ENCODE measurements around the gene SHFL.

Gene SHFL

GRCh38 chr19:10088949-10089554, 2.9 kb downstream of the SHFL start (continued):
- no peak for TF ChIP-seq ZNF529 (tag by site-specific recombination; IDR thresholded peaks at IDR 0.05; ENCODE audit: insufficient replicate concordance)
- no peak for TF ChIP-seq ZNF335 (tag by site-specific recombination; conservative IDR thresholded peaks at IDR 0.05)

- Histone ChIP-seq H3K36me3 (ENCODE audit: control insufficient read depth in 2 of 2, insufficient read depth in 1 of 2, low read length in 2 of 2) (no peaks in the 10 kb centered on the region), H3K4me1 (ENCODE audit: control insufficient read depth, insufficient read depth, low read length) (no peaks in the 10 kb centered on the region), H3K4me3 (ENCODE audit: low read depth, low read length) (no peak overlapping the region), H3K9me3 (ENCODE audit: control insufficient read depth, insufficient read depth, low read depth, low read length) (no peaks in the 10 kb centered on the region), H3K27ac (ENCODE audit: extremely low read depth, low read depth, low read length) (no peak overlapping the region)
- POLR2A ChIA-PET = no interaction called here
- CTCF ChIA-PET = interaction anchor here (0.6 to 0.7 kb wide), 2 partner anchors 160 to 181 kb away, joined by 4 to 6 read pairs; no protein-coding TSS in a partner anchor
- TF ChIP-seq GLI4 (tag by site-specific recombination; IDR thresholded peaks at IDR 0.05) (no peak), ZNF274 (IDR thresholded peaks at IDR 0.05; ENCODE audit: low read length) (no peak), ZNF274 (tag by site-specific recombination; IDR thresholded peaks at IDR 0.05; ENCODE audit: borderline replicate concordance) (no peak), ZNF114 (tag by site-specific recombination; IDR thresholded peaks at IDR 0.05) (no peak), ZNF837 (tag by site-specific recombination; IDR thresholded peaks at IDR 0.05) (no peak), RBAK (tag by site-specific recombination; IDR thresholded peaks at IDR 0.05) (no peak), ATF2 (tag by site-specific recombination; IDR thresholded peaks at IDR 0.05; ENCODE audit: low read depth) (no peak), PATZ1 (tag by site-specific recombination; IDR thresholded peaks at IDR 0.05) (0 out of 2 replicates have a peak, but pooled peaks have one; percentile 29), ZNF707 (tag by site-specific recombination; IDR thresholded peaks at IDR 0.05) (no peak)
- TF ChIP-seq, protein P1, sequence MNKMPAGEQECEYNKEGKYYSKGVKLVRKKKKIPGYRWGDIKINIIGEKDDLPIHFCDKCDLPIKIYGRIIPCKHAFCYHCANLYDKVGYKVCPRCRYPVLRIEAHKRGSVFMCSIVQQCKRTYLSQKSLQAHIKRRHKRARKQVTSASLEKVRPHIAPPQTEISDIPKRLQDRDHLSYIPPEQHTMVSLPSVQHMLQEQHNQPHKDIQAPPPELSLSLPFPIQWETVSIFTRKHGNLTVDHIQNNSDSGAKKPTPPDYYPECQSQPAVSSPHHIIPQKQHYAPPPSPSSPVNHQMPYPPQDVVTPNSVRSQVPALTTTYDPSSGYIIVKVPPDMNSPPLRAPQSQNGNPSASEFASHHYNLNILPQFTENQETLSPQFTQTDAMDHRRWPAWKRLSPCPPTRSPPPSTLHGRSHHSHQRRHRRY (tag by site-specific recombination; IDR thresholded peaks at IDR 0.05) = no peak
- TF ChIP-seq, protein P2, sequence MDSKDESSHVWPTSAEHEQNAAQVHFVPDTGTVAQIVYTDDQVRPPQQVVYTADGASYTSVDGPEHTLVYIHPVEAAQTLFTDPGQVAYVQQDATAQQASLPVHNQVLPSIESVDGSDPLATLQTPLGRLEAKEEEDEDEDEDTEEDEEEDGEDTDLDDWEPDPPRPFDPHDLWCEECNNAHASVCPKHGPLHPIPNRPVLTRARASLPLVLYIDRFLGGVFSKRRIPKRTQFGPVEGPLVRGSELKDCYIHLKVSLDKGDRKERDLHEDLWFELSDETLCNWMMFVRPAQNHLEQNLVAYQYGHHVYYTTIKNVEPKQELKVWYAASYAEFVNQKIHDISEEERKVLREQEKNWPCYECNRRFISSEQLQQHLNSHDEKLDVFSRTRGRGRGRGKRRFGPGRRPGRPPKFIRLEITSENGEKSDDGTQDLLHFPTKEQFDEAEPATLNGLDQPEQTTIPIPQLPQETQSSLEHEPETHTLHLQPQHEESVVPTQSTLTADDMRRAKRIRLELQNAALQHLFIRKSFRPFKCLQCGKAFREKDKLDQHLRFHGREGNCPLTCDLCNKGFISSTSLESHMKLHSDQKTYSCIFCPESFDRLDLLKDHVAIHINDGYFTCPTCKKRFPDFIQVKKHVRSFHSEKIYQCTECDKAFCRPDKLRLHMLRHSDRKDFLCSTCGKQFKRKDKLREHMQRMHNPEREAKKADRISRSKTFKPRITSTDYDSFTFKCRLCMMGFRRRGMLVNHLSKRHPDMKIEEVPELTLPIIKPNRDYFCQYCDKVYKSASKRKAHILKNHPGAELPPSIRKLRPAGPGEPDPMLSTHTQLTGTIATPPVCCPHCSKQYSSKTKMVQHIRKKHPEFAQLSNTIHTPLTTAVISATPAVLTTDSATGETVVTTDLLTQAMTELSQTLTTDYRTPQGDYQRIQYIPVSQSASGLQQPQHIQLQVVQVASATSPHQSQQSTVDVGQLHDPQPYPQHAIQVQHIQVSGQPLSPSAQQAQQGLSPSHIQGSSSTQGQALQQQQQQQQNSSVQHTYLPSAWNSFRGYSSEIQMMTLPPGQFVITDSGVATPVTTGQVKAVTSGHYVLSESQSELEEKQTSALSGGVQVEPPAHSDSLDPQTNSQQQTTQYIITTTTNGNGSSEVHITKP (tag by site-specific recombination; IDR thresholded peaks at IDR 0.05) = peak; percentile 59
Observed at GRCh38 chr19:10089801-10090375, 3.8 kb downstream of the SHFL start.

- H3K36me3 ChIP-seq (ENCODE audit: control insufficient read depth in 2 of 2, insufficient read depth in 1 of 2, low read length in 2 of 2) = no peaks in the 10 kb centered on the region
- no peaks in the 10 kb centered on the region for H3K9me3 ChIP-seq (ENCODE audit: control insufficient read depth, insufficient read depth, low read depth, low read length)
- no peaks in the 10 kb centered on the region for H3K4me1 ChIP-seq (ENCODE audit: control insufficient read depth, insufficient read depth, low read length)
- TF ChIP-seq, protein P3, sequence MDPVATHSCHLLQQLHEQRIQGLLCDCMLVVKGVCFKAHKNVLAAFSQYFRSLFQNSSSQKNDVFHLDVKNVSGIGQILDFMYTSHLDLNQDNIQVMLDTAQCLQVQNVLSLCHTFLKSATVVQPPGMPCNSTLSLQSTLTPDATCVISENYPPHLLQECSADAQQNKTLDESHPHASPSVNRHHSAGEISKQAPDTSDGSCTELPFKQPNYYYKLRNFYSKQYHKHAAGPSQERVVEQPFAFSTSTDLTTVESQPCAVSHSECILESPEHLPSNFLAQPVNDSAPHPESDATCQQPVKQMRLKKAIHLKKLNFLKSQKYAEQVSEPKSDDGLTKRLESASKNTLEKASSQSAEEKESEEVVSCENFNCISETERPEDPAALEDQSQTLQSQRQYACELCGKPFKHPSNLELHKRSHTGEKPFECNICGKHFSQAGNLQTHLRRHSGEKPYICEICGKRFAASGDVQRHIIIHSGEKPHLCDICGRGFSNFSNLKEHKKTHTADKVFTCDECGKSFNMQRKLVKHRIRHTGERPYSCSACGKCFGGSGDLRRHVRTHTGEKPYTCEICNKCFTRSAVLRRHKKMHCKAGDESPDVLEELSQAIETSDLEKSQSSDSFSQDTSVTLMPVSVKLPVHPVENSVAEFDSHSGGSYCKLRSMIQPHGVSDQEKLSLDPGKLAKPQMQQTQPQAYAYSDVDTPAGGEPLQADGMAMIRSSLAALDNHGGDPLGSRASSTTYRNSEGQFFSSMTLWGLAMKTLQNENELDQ (tag by site-specific recombination; IDR thresholded peaks at IDR 0.05; ENCODE audit: low read depth) = no peak
- TF ChIP-seq, protein P4, sequence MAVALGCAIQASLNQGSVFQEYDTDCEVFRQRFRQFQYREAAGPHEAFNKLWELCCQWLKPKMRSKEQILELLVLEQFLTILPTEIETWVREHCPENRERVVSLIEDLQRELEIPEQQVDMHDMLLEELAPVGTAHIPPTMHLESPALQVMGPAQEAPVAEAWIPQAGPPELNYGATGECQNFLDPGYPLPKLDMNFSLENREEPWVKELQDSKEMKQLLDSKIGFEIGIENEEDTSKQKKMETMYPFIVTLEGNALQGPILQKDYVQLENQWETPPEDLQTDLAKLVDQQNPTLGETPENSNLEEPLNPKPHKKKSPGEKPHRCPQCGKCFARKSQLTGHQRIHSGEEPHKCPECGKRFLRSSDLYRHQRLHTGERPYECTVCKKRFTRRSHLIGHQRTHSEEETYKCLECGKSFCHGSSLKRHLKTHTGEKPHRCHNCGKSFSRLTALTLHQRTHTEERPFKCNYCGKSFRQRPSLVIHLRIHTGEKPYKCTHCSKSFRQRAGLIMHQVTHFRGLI (tag by site-specific recombination; IDR thresholded peaks at IDR 0.05) = no peak
- TF ChIP-seq KLF16 (tag by site-specific recombination; IDR thresholded peaks at IDR 0.05) (no peak), ZNF664 (tag by site-specific recombination; IDR thresholded peaks at IDR 0.05) (no peak), ZNF626 (tag by site-specific recombination; IDR thresholded peaks at IDR 0.05) (no peak), ZSCAN23 (tag by site-specific recombination; IDR thresholded peaks at IDR 0.05) (no peak)
- no peak overlapping the region for H3K4me3 ChIP-seq (ENCODE audit: low read depth, low read length)
- ChIA-PET CTCF (interaction anchor here (0.6 kb wide), 1 partner anchor 61 kb away, joined by 3 read pairs; no protein-coding TSS in a partner anchor), POLR2A (interaction anchor here (0.6 kb wide), 1 partner anchor 147 kb away, joined by 3 read pairs; no protein-coding TSS in a partner anchor)
- no peak overlapping the region for H3K27ac ChIP-seq (ENCODE audit: extremely low read depth, low read depth, low read length)
Observed at GRCh38 chr19:10091370-10091687, 5.2 kb downstream of the SHFL start.

All from HEK293 (cell line).